GM23248 (cell line): ENCODE data around the gene NBPF14.
"Not testable (repeated sequence)": the region's sequence is repeated elsewhere in the genome, so short reads cannot be mapped to it uniquely, and the experiment has no call there.

Experiments used
- EZH2 ChIP-seq: fragments of 200-600 bp; sonication (generic); IDR thresholded peaks from 2 replicates; pipeline ENCODE4 v1.6.1; 2018; ENCODE audit warnings: antibody characterized with exemption, mild to moderate bottlenecking; ENCODE audit not compliant: insufficient read depth, poor library complexity, severe bottlenecking
- EZH2phosphoT487 ChIP-seq: fragments of 200-600 bp; sonication (generic); IDR thresholded peaks from 2 replicates; pipeline ENCODE4 v1.6.1; 2018; ENCODE audit warnings: antibody characterized with exemption, moderate library complexity, mild to moderate bottlenecking, low read depth; ENCODE audit not compliant: insufficient read depth

DNA sequence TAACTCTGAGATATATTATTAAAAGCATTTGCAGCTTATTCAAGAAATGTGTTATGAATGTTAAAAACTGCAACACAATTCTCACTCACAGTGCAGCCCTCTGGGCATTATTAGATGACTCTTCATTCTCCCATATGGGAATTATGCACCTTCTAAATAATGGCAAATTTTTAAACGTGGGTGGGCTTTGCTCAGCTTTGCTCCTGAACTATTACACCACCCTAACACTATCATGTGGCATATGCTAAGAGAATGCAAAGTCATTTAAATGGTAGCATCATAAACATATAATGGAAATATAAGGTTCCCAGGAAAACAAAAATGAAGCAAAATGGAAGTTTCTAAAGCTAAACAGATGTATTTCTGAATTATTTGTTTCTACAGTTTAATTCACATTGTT, 22.4 kb upstream of the NBPF14 start:
- TF ChIP-seq EZH2, EZH2phosphoT487: not testable (repeated sequence)
